ENCODE measurements around the gene CDKL1. TPM values are rescaled to one million over a fixed set of nuclear protein-coding genes. Genes with fewer than 3 reads are reported as not detected.

The CDKL1 gene
- total RNA-seq, 1 donor from 2014 or later = 2.5 TPM

DNA sequence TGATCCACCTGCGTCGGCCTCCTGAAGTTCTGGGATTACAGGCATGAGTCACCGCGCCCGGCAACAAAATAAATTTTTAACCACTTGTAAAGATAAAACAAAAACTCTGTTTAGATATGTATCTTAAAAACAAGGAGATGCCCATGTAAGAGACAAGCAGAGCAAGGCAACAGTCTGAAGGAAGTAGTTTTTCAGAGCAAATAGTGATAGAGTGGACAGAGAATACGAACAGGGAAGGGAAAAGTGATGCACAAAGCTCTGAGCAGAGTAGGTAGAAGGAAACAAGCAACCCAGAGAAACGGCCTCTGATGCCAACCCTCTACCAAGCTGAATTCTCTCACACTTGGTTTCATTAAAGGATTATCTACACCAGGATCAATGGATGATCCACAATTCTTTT, 24.8 kb upstream of the CDKL1 start:
- Mint-ChIP-seq H3K4me3 (no peak overlapping the region), H3K9me3 (peaks cover 3% of the 10 kb centered on the region), H3K4me1 (no peaks in the 10 kb centered on the region), H3K36me3 (peaks cover 41% of the 10 kb centered on the region), H3K27ac (no peak overlapping the region), H3K27me3 (ENCODE audit: insufficient read depth, low read depth) (no peaks in the 10 kb centered on the region)
- Histone ChIP-seq H3K36me3 (peaks cover 19% of the 10 kb centered on the region), H3K79me2 (ENCODE audit: low read depth) (no peaks in the 10 kb centered on the region), H3K4me3 (no peak overlapping the region), H3K4me2 (no peak overlapping the region), H3K4me1 (no peaks in the 10 kb centered on the region), H3K27me3 (no peaks in the 10 kb centered on the region), H3F3A (ENCODE audit: low read depth) (no peaks in the 10 kb centered on the region), H2AFZ (replicated peaks) (no peak overlapping the region), H3K9me3 (ENCODE audit: low read depth) (no peaks in the 10 kb centered on the region), H3K27ac (peak overlapping the region; percentile 39), H4K20me1 (ENCODE audit: low read depth) (no peaks in the 10 kb centered on the region), H3K9ac (no peak overlapping the region)
- DNase-seq (ENCODE audit: low spot score) = no peak
- no peak for TF ChIP-seq EZH2 (IDR thresholded peaks at IDR 0.05)
- TF ChIP-seq CTCF (IDR thresholded peaks at IDR 0.05) = no peak
- no peak for TF ChIP-seq EZH2phosphoT487 (IDR thresholded peaks at IDR 0.05)

GRCh38 chr14:50417853-50418252, 21.2 kb upstream of the CDKL1 start:
- Histone ChIP-seq H3K36me3 (peaks cover 14% of the 10 kb centered on the region), H3F3A (ENCODE audit: low read depth) (no peaks in the 10 kb centered on the region), H3K4me1 (no peaks in the 10 kb centered on the region), H3K79me2 (ENCODE audit: low read depth) (no peaks in the 10 kb centered on the region), H4K20me1 (ENCODE audit: low read depth) (no peaks in the 10 kb centered on the region), H3K4me3 (no peak overlapping the region), H2AFZ (replicated peaks) (no peak overlapping the region), H3K27me3 (no peaks in the 10 kb centered on the region), H3K9ac (no peak overlapping the region), H3K9me3 (ENCODE audit: low read depth) (no peaks in the 10 kb centered on the region), H3K4me2 (no peak overlapping the region), H3K27ac (no peak overlapping the region)
- DNase-seq (ENCODE audit: low spot score) = no peak
- TF ChIP-seq EZH2phosphoT487 (IDR thresholded peaks at IDR 0.05) (no peak), EZH2 (IDR thresholded peaks at IDR 0.05) (no peak), CTCF (IDR thresholded peaks at IDR 0.05) (no peak)
- Mint-ChIP-seq H3K4me3 (no peak overlapping the region), H3K27ac (no peak overlapping the region), H3K9me3 (peaks cover 15% of the 10 kb centered on the region), H3K36me3 (peaks cover 58% of the 10 kb centered on the region), H3K4me1 (no peaks in the 10 kb centered on the region), H3K27me3 (ENCODE audit: insufficient read depth, low read depth) (peaks cover 2% of the 10 kb centered on the region)

GRCh38 chr14:50410921-50411320, 14.2 kb upstream of the CDKL1 start:
- no peak overlapping the region for H3K4me3 ChIP-seq
- H3K27ac Mint-ChIP-seq = no peak overlapping the region
- no peaks in the 10 kb centered on the region for H3K9me3 ChIP-seq (ENCODE audit: low read depth)
- no peaks in the 10 kb centered on the region for H3K36me3 ChIP-seq
- H3K36me3 Mint-ChIP-seq = peaks cover 44% of the 10 kb centered on the region
- no peak overlapping the region for H2AFZ ChIP-seq (replicated peaks)
- no peaks in the 10 kb centered on the region for H3K79me2 ChIP-seq (ENCODE audit: low read depth)
- peaks cover 5% of the 10 kb centered on the region for H3K27me3 Mint-ChIP-seq (ENCODE audit: insufficient read depth, low read depth)
- no peak overlapping the region for H3K4me3 Mint-ChIP-seq
- H3F3A ChIP-seq (ENCODE audit: low read depth) = peaks cover 3% of the 10 kb centered on the region
- no peak overlapping the region for H3K27ac ChIP-seq
- H4K20me1 ChIP-seq (ENCODE audit: low read depth) = no peaks in the 10 kb centered on the region
- H3K4me1 ChIP-seq = no peaks in the 10 kb centered on the region
- no peaks in the 10 kb centered on the region for H3K4me1 Mint-ChIP-seq
- H3K9me3 Mint-ChIP-seq = peaks cover 15% of the 10 kb centered on the region
- H3K27me3 ChIP-seq = no peaks in the 10 kb centered on the region
- no peak for DNase-seq (ENCODE audit: low spot score)
- TF ChIP-seq CTCF (IDR thresholded peaks at IDR 0.05) (no peak), EZH2 (IDR thresholded peaks at IDR 0.05) (no peak), EZH2phosphoT487 (IDR thresholded peaks at IDR 0.05) (no peak)
- H3K4me2 ChIP-seq = no peak overlapping the region
- no peak overlapping the region for H3K9ac ChIP-seq
